GM19099 (cell line): ENCODE results near the gene ATP7B.
A peak's percentile ranks its signal among the peaks of the same experiment; 100 is the strongest.

Source experiments
- POLR2A ChIP-seq: IDR thresholded peaks from 3 replicates; pipeline ENCODE4 v1.6.1; 2011; ENCODE audit warnings: low read depth; ENCODE audit not compliant: insufficient read length; ENCODE audit errors: extremely low read depth

Gene ATP7B

GRCh38 chr13:52011632-52012511 is 622 bp upstream of the ATP7B start, which contains the start of gene ALG11:
TSS of gene ALG11 (plus strand) at chr13:52012398. CDS start at chr13:52012419, 21 bp downstream.
- peak; percentile 88 for TF ChIP-seq POLR2A

GRCh38 chr13:52009946-52010345 is 1.3 kb downstream of the ATP7B start:
- no peak for TF ChIP-seq POLR2A

GRCh38 chr13:52006523-52007245 is 4.6 kb downstream of the ATP7B start:
- no peak for TF ChIP-seq POLR2A

- TF ChIP-seq POLR2A = no peak
Measured at GRCh38 chr13:52005841-52006522, 5.3 kb downstream of the ATP7B start.

DNA sequence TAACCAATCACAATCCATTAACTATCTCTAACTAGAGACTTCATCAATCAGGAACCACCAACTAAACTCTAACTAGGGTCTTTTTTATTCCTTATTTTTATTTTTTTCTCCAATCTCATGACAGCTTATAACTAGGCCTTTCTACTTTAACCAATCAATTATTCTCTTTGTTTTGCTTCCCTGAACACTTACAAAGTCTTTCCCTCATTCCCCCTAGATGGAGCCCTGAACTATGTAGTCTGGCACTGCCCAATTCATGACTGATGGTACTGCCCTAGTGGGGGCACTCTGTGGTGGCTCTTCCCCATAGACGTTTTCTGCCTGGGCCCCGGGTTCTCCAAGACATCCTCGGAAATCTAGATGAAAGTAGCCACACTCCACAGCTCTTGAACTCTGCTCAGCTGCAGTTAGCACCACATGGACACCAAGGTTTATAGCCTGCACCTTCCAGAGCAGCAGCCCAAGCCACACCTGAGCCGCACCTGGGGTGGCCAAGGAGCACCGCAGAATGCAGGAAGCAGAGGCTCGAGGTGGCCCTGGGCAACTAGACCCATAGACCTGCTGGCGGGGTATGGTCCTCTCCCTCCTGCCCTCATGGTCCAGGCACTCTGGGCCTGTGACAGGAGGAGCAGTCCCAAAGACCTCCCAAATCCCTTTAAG is 6.6 kb downstream of the ATP7B start:
- TF ChIP-seq POLR2A = no peak

DNA sequence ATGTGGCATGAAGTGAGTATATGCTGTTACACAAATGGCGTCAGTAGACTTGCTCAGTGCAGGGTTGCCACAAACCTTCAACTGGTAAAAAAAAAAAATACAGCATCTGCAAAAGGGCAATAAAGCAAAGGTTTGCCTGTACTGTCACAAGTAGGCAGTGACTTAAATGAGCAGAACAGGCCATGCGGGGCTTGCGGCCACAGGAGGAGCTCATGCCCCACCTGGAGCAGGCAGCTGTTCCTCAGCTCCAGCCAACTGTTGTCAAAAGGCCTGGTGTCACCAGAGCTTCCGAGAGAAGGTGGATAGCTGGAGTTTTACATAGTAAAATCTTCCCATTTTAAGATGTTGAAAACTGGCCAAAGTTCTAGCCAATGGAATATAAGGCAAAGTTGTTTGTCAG is 7.7 kb downstream of the ATP7B start:
- TF ChIP-seq POLR2A = no peak

DNA sequence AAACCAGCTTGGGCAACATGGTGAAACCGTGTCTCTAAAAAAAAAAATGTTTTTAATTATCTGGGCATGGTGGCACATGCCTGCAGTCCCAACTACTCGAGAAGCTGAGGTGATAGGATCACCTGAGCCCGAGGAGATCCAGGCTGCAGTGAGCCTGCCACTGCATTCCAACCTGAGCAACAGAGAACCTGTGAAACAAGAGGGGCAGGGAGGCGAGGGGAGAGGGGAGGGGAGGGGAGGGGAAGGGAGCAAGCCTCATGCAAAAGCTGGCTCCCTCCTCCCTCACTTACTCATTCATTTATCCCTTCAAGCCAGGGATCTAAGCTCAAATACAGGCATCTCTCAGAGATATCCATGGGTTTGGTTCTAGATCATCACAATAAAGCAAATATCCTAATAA is 8.9 kb downstream of the ATP7B start:
- TF ChIP-seq POLR2A = no peak

DNA sequence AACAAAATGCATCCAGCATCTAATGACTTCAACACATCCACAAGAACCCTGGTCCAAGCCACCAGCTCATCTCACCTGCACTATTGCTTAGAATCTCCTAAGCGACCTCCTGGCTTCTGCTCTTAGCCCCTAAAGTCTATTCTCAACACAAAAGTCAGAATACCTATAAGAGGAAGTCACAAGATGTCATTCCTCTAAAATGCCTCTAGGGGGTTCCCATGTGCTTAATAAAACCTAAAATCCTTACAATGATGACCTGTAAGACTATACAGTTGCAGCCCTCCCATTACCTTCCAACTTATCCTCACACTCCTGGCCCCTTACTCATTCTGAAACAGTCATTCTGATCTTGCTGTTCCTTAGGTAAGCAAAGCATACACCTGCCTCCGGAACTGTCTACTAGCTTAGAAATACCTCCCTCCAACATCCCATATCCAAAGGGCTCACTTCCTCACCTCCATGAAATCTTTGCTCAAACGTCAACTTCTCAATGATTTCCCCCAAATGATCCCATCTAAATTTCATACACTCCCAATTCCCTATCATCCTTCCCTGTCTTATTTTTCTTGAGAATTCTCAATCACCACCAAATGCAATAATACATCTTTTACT is 10.0 kb downstream of the ATP7B start:
- TF ChIP-seq POLR2A = no peak

- no peak for TF ChIP-seq POLR2A
Measured at GRCh38 chr13:51999921-52000320, 11.3 kb downstream of the ATP7B start.

DNA sequence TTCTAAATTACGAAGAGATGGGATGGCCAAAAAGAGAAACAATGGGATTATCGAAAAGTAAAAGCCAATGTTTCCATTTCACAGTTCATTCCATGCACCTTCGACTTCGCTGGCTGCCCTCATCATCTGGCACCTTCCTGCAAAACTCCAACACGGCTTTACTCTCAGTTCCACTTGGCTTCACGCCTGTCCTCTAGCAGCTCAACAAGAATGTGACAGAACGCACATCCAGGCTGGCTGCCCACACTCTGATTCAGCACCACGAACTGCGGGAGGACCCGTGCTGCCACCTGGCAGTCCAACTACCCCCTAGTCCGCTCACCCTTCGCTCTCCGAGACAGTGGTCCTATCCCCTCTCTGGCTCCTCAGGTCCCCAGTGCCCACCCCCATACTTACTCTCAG is 11.7 kb downstream of the ATP7B start:
- TF ChIP-seq POLR2A = no peak

DNA sequence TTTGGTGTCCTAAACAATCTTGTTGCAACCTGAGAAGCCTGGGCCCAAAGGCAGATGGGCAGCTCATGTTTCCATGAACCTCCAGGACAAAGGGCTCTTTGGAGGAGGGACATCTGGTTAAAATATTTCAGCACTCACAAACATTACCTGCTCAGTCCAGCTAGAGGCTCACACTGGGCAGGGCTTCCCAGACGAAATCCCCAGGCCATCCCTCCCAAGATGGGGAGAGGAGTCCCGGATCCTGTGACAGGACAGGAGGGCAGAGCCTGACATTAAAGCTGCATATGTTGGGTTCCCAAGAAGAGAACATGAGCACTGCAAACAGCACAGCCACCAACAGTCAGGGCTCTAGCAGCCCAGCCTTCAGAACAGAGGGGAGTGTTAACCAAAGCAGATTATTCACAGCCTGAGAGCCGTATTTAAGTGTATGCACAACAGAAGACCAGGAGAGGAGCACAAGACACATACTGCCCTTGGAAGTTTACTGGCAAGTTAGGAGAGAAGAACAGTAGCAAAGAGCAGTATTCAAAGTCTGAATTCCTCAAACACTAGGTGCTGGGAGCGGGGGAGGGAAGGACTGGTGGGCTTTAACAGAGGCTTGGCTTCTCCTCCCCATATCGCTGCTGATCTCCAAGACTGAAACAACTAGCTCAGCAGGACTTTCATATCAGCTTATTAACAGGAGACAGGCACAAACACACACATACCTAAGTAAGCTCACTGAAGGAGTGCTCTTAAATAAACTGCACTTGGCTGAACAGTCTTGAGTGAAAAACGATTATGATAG is 12.3 kb downstream of the ATP7B start:
- no peak for TF ChIP-seq POLR2A

DNA sequence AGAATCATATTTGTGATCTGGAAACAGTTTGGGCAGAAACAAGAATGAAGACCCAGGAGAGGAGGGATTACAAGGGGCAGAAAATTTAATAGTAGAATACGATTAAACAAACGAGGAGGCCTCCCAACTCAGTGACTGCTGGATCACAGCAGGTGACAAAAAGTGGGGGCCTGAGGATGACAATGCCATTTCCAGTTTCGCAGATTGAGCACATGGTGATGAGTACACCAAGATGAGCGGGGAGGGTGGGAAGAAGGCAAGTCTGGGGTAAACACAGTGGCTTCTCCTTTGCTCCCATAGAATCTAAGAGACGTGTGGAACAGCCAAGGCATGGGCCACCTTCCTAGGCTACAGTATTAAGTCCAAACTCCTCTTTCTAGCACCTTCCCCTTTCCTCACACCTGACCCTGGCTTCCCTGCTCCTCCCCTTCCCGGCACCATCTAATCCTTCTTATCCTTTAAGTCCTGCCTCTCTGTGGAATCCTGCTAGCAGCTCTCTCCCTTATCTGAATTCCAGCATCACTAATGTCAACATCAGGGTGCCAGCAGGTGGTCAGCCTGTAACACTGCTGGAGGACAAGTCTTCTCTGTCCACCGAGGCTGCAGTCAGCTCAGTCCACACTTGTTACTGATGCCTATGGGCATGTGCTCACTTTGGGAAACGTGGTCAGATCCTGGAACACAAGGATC is 13.5 kb downstream of the ATP7B start:
- TF ChIP-seq POLR2A = no peak

DNA sequence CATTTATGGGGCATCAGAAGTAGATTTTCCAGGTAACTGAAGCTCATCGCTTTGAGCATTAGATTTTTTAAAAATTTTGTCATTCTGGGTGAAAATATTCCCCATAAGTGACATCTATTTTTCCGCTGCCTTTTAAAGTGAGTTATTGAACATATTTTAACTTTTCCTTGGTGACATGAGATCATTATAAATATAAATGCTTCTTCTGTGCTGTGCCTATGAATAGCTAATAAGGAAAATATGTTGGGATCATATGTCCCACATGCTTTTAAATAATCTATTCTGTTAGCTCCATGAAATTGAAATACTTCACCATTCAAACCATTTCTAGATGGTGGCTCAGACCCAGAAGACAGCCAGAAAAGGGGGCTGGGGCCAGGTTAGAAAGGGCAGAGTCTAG is 14.1 kb downstream of the ATP7B start:
- no peak for TF ChIP-seq POLR2A

GRCh38 chr13:51996641-51997040 is 14.6 kb downstream of the ATP7B start:
- no peak for TF ChIP-seq POLR2A
